ENCODE data around the gene NTNG1.

NTNG1 gene

DNA sequence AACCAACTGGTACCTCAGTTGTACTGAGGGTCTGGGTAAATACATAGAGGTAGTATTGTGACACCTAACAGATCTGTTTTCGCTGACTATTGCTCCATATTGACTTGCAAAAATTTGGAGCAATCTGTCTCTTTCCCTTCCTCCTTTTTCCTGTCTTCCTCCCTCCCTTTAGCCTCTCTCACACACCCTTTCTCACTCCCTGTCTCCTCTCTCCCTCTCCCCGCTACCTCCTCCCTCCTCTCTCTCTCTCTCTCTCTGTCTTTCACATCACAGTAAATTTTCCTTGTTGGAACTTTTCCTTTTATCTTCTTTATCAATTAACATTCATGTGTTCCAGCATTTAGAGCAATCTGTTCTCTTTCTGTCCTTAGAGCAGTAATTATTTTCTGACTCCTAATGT lies 278.2 kb downstream of the NTNG1 start:
- TF ChIP-seq GATA1 (IDR thresholded peaks at IDR 0.05; ENCODE audit: low read depth, low read length) (no peak), POLR2A (IDR thresholded peaks at IDR 0.05; ENCODE audit: low read length) (no peak)
- DNase-seq, result no peak

DNA sequence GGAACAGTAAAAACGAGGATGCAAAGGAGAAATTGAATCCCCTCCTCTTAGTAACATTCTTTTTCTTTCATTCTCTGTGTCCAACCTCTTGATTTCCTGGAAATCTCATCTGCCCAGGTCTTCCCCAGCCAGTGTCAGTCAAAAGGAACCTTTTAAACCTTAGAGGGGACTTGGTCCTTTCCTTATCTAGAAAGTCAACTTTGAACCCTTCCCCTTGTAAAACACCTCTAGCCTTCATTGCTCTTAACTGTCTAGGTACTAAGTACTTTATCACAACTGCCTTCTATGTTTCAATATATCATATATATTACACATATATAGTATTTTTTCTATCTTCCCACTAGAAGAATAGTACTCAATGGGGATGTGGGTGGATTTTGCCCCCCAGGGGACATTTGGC lies 282.1 kb downstream of the NTNG1 start:
- TF ChIP-seq POLR2A (IDR thresholded peaks at IDR 0.05; ENCODE audit: low read length), result no peak
- TF ChIP-seq GATA1 (IDR thresholded peaks at IDR 0.05; ENCODE audit: low read depth, low read length), result no peak
- DNase-seq, result no peak

DNA sequence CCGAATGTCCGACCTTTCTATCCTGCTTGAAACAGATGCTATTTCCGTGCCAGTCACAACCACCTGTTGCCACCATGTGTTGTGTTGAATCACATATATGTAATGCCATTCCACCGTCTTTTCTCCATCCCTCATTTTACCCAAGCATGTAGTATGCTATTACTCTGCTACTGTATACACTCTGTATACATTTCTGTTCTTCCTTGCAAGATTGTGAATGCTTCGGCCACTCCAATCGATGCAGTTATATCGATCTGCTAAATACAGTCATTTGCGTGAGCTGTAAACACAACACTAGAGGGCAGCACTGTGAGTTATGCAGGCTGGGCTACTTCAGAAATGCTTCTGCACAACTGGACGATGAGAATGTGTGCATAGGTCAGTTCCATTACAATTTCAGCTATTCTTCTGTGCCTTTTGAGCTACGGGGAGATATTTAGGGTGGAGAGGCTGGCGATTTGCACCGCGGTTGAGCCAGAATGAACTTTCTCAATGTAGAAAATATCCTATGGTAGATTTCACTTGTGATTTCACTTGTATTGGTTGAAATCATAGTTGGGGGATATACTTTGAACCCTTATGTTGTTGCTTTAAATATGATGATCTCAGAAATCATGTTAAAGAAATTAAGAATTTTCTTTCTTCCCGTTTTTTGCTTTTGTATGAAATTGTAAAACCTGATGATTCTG lies 289.8 kb downstream of the NTNG1 start:
- DNase-seq, result peak; percentile 45 to 57
- no peak for TF ChIP-seq POLR2A (IDR thresholded peaks at IDR 0.05; ENCODE audit: low read length)
- no peak for TF ChIP-seq GATA1 (IDR thresholded peaks at IDR 0.05; ENCODE audit: low read depth, low read length)

DNA sequence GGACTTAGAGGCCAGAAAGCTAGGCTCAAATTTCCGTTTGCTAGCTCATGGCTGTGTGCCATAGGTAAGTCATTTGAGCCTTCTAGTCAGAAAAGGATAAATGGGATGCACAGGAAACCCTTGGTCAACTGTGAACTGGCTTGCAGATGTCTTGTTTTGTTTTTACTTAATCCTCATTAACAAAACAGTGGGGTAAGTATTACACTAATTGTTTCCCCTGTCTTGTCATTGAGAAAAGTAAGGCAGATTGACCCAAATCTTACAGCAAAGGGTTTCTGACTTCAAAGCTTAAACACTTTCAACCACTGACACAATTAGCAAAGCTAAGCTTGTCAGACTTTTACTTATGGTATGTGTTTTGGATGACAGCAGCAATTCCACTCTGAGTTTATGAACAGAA lies 291.3 kb downstream of the NTNG1 start:
- TF ChIP-seq POLR2A (IDR thresholded peaks at IDR 0.05; ENCODE audit: low read length) (no peak), GATA1 (IDR thresholded peaks at IDR 0.05; ENCODE audit: low read depth, low read length) (no peak)
- no peak for DNase-seq

DNA sequence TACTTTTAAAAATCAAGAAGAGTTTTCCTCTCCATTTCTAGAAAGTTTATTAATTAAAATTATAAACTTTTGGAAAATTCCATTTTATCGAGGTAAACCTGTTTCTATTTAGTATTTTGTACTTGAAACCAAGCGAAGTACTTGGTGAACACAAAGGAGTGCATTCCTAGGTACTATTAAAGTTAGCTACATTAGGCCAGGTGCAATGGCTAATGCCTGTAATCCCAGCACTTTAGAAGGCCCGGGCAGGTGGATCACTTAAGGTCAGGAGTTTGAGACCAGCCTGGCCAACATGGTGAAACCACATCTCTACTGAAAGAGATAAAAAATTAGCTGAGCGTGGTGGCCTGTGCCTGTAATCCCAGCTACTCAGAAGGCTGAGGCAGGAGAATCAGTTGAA lies 292.2 kb downstream of the NTNG1 start:
- DNase-seq, result no peak
- TF ChIP-seq GATA1 (IDR thresholded peaks at IDR 0.05; ENCODE audit: low read depth, low read length) (no peak), POLR2A (IDR thresholded peaks at IDR 0.05; ENCODE audit: low read length) (no peak)

DNA sequence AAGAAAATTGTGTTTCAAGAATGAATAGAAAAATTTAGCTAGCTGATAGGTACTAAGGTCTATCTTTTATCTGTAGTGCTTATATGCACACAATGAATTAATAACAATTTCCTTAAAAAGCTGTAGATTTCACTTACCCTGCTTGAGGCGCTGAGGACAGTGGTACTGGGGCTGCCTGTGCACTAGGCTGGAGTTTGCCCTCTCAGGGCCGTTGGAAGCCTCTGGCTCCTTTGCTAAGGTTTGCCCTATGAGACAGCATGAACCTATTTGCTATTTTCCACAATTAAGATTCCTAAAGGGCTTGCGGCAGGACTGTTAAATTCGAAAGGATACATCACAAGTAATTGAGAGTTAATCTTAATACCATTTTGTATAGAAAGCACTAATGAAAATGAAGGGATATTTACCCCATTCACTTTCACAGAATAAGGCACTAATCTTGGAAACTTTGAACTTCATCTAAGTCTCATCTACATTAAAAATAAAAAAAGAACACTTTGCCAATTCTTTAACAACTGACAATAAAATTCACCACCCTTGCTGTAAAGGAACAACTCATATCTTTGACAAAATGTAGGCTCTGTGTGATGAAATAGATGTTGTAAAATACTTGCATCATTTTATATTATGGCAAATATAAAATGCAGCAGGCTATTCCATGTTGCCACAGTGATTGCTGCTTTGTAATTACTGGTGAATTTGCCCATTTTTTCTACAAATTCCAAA lies 293.0 kb downstream of the NTNG1 start:
- no peak for TF ChIP-seq GATA1 (IDR thresholded peaks at IDR 0.05; ENCODE audit: low read depth, low read length)
- no peak for TF ChIP-seq POLR2A (IDR thresholded peaks at IDR 0.05; ENCODE audit: low read length)
- no peak for DNase-seq

DNA sequence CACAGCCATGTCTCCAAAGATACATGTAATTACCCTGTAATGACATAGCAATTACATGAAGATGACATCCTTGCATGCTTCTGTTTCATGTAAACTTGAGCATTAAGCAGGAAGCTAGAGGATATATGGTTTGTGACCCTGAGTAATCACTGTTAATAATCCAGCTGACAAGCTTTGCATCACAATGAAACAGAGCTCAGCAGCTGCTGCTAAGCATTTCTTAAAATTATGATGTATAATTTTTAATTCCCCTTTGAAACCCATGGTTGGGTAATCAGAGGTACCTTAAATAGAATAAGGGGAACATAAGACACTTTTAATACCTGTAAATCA lies 293.5 kb downstream of the NTNG1 start:
- no peak for DNase-seq
- TF ChIP-seq GATA1 (IDR thresholded peaks at IDR 0.05; ENCODE audit: low read depth, low read length) (no peak), POLR2A (IDR thresholded peaks at IDR 0.05; ENCODE audit: low read length) (no peak)

DNA sequence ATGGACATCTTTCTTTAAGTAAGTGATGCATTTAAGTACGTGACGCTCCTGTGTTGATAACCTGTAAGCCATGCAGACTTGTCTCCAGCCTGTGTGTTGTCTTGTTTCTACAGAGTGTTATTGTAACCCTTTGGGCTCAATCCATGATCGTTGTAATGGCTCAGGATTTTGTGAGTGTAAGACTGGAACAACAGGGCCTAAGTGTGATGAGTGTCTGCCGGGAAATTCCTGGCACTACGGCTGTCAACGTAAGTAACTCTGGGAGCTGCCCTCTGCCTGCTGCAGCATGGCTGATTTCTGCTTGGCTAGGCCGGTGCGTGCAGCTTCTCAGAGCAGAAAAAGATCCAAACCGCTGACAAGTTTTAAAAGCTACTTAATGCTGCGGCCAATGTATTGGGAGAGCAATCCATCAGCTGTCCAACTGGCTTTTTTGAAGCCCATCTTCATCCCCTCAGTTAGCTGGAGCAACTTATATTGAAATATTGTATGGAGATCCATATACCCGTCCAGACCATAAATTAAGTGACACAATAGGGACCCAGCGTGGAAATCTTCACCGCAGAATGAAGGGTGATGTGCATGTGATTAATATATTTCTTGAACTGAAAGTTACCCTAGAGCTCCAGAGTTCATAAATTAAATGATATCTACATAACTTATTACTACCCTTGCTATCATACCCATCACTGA lies 295.9 kb downstream of the NTNG1 start:
- DNase-seq, result no peak
- TF ChIP-seq POLR2A (IDR thresholded peaks at IDR 0.05; ENCODE audit: low read length) (no peak), GATA1 (IDR thresholded peaks at IDR 0.05; ENCODE audit: low read depth, low read length) (no peak)

DNA sequence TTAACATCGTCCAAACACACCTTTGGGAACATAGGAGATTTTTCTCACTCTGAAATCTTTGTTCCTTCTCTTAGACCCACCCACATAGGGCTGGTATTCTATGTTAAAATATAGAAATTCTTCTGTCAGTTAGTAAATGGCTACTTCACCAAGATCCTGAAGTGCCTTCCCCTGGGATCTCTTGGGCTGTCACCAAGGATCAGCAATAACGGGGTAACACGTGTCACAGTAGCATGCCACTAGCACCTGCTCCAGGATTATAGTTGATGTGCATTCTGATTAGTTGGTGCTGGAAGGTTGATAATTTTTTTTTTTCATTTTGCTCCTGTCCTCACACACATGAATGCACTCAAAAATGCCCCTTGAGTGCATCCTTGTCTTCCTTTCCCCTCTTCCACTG lies 298.7 kb downstream of the NTNG1 start:
- no peak for TF ChIP-seq POLR2A (IDR thresholded peaks at IDR 0.05; ENCODE audit: low read length)
- TF ChIP-seq GATA1 (IDR thresholded peaks at IDR 0.05; ENCODE audit: low read depth, low read length), result no peak
- no peak for DNase-seq

DNA sequence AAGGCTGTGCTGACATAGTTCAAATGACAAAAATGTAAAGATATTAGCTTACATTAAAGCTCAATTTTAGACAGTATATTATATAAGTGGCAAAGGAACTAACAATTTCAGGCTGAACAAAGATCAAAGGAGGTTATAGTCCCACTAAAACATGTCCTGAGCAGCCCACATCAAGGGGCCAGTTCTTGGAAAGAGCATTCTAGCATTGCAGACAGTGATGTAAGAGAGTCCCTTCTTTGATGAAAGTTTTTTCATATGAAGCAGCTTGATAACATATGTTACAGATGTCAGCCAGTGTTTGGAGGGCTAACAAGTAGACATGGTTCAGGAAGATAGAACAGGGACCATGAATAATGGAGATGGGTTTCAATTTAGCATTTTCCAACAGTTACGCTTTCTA lies 301.7 kb downstream of the NTNG1 start:
- TF ChIP-seq POLR2A (IDR thresholded peaks at IDR 0.05; ENCODE audit: low read length) (no peak), GATA1 (IDR thresholded peaks at IDR 0.05; ENCODE audit: low read depth, low read length) (no peak)
- no peak for DNase-seq

DNA sequence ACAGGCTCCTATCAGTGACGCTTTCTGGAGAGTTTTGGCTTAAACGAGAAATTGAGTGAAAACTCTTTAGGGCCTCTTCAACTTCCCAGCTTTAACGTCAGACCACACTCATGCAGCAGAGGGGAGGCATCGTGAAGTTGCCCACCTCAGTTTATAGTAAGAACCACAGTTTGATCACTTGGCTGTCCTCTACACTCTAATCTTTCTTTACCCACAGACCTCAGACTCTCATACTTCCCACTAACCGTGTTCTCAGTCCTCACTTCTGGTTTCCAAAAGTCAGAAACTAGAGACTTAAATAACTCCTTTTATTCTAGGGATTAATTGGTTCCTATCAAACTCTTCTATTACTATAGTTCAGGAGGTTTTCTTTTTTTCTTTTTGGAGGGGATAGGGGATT lies 302.2 kb downstream of the NTNG1 start:
- DNase-seq, result no peak
- TF ChIP-seq GATA1 (IDR thresholded peaks at IDR 0.05; ENCODE audit: low read depth, low read length) (no peak), POLR2A (IDR thresholded peaks at IDR 0.05; ENCODE audit: low read length) (no peak)

DNA sequence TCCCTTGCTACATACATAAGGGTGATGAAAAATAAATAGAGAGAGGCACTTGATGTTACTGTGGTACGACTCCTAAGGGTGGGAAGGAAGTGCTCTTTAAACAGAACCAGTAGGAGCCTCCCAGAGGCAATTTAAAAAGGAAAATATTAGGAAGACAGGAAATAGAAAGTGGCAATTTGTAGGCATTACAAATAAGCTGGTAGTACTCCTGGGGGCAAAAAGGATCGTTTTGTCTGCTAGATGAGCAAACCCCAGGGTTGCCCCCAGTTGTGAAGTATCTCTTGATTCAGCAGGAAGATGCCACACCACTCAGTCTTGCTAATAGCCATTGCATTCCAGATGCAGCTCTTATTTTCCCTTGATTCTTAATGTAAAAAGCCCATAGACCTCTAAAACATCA lies 303.0 kb downstream of the NTNG1 start:
- no peak for TF ChIP-seq GATA1 (IDR thresholded peaks at IDR 0.05; ENCODE audit: low read depth, low read length)
- no peak for TF ChIP-seq POLR2A (IDR thresholded peaks at IDR 0.05; ENCODE audit: low read length)
- no peak for DNase-seq

DNA sequence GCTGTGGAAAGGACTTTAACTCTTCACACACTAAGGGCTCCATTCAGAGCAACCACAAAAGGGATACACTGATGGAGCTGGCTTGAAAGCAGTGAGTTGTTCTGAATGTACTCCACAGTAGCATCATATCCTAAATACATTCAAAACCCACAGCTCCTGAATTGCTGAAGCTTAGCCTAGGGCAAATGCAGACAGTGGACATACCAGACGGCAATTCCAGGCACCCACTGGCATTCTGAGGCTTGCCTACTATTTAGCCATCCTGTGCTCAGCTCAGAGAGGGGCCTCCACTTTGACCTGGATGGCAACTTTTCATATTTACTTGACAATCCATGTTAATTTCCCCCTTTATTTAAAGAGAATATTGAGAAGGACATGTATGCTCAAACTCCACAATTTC lies 303.5 kb downstream of the NTNG1 start:
- no peak for TF ChIP-seq POLR2A (IDR thresholded peaks at IDR 0.05; ENCODE audit: low read length)
- DNase-seq, result no peak

DNA sequence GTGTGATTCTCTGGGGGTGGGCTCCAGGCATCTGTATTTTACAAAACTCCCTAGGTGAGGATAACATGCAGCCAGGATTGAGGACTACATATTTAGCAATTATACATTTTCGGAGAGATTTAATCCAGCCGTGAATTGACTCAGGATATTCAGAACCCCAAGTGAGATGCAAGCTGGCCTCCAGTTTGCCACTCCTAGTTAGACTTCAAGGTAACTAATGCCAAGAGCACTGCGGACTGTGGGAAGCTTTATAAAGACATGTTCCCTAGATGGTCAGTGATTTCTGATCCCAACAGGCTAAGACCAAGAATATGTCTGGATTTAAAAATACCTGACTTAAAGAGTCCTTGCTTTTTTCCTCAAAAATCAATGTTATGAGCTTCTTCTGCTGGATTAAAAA lies 308.5 kb downstream of the NTNG1 start:
- no peak for TF ChIP-seq POLR2A (IDR thresholded peaks at IDR 0.05; ENCODE audit: low read length)
- no peak for TF ChIP-seq GATA1 (IDR thresholded peaks at IDR 0.05; ENCODE audit: low read depth, low read length)
- DNase-seq, result no peak

Measured in erythroblast (primary cell).